HG03565 (cell line): ENCODE results near the gene VWA8.
A peak's percentile ranks its signal among the peaks of the same experiment; 100 is the strongest.

ENCODE experiments used
- ATAC-seq: cut with Tn5 transposase; IDR thresholded peaks from one replicate; pipeline ENCODE4 v1.9.1; 2021; ENCODE audit warnings: mild to moderate bottlenecking, moderate library complexity; ENCODE audit not compliant: unreplicated experiment

The VWA8 gene

GRCh38 chr13:41960637-41961465 is at the start of gene VWA8:
Gene VWA8 (minus strand): TSS chr13:41961109. CDS start chr13:41961015, 94 bp downstream.
- peak; percentile 73 for ATAC-seq

DNA sequence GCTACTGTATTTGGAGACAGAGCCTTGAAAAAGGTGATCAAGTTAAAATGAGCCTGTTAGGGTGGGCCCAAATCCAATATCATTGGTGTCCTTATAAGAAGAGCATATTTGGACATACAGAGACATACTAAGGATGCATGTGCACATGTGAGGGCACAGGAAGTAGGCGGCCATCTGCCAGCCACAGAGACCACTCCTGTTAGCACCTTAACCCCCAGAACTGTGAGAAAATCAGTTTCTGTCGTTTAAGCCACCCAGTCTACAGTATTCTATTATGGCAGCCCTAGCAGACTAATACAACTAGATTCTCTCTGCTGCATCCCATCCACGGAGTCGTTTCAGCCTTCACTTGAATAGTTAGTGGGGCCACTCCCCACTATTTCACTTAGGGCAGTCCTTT is 48.1 kb upstream of the VWA8 start:
- ATAC-seq: no peak

DNA sequence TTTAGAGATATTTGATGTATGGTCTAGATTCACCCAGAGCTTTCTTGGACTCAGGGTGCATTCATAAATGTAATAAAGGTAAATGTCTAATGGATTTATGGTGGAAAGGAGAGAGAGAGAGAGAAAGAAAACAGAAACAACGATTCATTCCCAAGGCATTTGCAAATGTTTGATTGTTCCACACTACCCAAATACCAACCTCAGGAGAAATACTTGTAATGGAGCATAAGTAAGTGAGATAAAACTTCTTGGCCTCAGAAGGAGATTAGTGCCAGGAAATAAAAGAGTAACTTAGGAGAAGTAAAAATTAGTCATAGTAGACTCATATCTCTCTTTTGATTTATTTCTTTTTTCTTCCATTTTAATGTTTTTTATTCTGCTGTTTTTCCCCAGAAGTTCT is 46.9 kb upstream of the VWA8 start:
- ATAC-seq: no peak

GRCh38 chr13:42002066-42002465 is 41.2 kb upstream of the VWA8 start:
- ATAC-seq: no peak

GRCh38 chr13:42001580-42001979 is 40.7 kb upstream of the VWA8 start:
- ATAC-seq: no peak

DNA sequence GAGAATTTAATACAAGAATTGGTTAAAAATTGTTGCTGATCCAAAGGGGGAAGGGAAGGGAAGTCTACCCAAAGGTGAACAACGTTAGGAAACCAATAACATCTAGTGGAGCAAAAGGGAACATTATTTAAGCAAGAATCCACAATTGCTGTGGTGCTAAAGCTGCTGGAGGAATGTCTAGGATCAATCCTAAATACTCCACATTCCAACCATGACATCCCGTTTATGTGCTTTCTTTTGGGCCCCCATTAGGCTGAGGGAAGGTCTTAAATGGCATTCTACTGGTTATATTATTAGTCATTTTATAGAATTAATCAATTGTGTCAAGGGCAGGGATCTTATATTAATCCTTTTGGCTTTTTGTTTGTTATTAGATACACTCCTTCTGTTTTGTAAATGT is 39.9 kb upstream of the VWA8 start:
- no peak for ATAC-seq

DNA sequence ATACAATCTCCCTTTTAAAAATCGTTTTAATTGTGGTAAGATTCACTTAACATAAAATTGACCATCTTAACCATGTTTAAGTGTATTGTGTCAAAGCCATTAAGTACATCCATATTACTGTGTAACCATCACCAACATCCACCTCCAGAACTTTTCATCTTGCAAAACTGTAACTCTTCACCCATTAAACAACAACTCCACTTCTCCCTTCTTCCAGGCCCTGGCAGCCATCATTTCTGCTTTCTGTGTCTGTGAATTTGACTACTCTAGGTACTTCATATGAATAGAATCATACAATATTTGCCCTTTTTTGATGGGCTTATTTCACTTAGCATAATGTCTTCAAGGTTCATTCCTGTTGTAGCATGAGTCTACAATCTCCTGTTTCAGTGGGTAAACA is 36.5 kb upstream of the VWA8 start:
- no peak for ATAC-seq

- no peak for ATAC-seq
Observed at GRCh38 chr13:41995946-41996345, 35.0 kb upstream of the VWA8 start.

GRCh38 chr13:41995336-41995735 is 34.4 kb upstream of the VWA8 start:
- no peak for ATAC-seq

DNA sequence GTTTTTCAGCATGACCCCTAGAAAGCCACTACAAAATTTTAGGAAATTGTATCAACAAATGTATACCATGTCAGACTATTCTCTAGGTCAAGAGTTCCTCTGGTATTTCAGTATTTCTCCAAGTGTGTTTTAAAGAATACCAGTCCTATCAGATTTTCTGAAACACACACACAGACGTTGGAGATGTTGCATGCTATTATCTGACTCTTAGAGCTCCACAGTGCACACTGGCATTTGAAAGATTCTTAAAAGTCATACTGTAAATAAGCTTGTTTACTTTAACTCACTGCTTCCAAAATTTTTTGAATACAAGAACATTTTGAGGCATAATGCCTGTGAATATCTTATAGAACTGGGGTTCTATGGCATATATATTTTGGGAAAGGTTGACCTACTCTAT is 33.8 kb upstream of the VWA8 start:
- no peak for ATAC-seq

- no peak for ATAC-seq
Observed at GRCh38 chr13:41991936-41992335, 31.0 kb upstream of the VWA8 start.

DNA sequence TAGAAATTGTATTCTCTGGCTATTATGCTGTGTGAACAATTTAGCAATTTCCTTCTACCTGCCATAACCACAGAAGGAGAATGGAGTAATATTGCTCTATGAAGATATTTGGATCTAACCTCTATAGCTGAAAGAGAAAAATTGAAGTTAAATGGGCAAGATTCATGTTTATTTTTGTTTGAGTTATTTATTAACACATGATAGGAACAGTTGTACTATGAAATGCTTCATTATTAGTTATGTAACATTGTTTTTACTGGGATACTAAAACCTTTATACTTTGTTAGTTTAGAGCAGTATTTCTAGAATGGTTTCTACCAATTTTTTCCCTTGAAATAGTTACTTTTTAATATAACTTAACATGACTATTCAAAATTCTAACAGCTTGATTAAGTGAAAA is 27.3 kb upstream of the VWA8 start:
- ATAC-seq: no peak

- no peak for ATAC-seq
Observed at GRCh38 chr13:41985788-41986508, 25.0 kb upstream of the VWA8 start.

DNA sequence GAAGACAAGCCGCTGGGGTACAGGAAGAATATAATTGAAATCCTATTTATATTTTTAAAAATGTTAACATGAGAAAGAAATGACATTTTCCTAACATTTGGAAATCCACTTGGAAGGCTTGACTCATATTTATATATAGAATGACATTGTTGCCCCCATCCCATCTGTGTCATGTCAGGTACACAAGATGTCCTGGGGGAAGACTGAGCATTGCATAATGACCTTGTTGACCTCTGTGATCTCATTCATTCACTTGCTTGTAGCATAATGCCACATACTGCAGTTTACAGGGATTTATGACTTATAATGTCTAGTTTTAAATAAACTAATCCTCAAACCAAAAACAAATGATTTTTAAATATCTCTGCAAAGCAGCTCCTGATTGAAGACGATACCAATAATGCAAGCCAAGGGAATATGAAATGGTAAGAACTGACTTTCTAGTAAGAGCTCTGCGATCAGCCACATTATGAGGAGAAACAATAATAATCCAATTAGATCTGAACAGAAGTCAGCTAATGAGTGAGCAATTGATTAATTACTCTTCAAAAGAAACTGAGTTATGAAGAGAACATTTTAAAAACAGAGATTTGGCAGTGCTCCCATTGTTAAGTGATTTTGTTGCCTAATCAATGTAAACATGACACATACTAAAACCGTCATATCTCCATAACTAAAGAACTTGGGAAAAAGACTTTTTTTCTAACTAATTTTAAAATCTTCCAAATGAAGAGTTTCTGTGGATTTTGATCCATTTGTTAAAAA is 21.2 kb upstream of the VWA8 start:
- ATAC-seq: no peak

DNA sequence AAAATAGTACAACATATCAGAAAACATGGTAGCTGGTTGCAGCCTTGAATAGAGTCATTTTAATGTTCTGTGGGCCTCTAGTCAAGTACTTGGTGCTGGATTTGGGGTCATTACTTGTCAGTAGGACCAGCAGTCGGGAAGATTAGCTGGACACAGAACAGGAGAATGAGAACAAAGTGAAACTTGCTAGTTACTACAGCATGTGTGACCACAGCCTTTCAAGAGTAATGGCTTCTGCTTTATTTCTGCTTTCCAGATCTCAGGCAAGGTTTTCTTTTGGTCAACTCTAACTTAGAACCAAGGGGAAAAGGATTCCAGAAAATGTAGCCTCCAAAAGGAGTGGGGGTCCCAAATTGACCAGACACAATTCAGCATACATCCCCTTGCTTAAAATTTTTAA is 17.1 kb upstream of the VWA8 start:
- no peak for ATAC-seq

- ATAC-seq: no peak
Observed at GRCh38 chr13:41976476-41976875, 15.6 kb upstream of the VWA8 start.

DNA sequence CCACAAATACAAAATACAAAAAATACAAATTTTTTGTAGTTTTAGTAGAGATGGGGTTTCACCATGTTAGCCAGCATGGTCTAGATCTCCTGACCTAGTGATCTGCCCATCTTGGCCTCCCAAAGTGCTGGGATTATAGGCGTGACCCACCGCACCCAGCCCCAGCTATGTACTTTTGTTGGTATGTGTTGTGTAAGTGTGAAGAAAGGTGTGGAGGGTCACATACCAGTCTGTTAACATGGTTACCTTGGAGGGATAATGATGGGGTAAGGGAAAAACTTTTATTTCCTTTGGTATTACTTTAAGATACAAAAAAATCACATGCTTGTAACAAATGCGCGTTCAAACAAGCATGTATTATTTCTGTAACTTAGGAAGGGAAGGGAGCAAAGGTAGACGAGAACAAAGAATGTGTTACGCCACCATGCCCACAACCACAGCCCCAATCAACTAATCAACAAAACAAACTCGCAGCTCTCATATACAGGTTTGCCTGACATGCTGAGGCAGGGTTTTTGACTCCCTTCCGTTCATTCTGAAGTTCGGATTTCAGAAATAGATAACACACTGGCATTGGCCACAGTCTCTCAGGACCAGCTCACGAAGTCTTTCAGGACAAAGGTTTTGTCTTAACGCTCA is 13.5 kb upstream of the VWA8 start:
- ATAC-seq: no peak

DNA sequence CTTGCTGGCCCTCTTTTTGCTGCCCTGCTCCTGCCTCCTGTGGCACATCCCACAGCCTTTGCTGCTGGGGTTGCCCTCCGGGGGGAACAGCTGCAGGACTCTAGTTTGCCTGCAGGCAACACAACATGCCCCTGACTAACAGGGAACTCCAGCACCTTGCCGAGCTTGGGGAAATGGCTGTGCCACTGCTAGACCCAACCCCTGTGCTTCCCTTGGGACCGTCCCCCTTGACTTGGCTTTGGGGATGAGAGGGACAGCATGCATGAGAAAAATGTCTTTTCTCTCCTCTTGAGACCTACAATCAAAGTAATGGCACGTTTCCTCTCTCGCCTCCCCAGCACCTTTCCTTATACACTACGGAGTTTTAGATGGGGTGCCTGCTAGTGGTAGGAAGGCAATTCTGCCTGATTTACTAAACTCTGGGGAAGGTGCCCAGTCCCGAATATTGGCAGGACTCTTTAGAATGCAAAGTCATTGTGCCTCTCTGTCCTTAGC is 12.4 kb upstream of the VWA8 start:
- no peak for ATAC-seq

GRCh38 chr13:41971848-41972247 is 10.9 kb upstream of the VWA8 start:
- no peak for ATAC-seq

DNA sequence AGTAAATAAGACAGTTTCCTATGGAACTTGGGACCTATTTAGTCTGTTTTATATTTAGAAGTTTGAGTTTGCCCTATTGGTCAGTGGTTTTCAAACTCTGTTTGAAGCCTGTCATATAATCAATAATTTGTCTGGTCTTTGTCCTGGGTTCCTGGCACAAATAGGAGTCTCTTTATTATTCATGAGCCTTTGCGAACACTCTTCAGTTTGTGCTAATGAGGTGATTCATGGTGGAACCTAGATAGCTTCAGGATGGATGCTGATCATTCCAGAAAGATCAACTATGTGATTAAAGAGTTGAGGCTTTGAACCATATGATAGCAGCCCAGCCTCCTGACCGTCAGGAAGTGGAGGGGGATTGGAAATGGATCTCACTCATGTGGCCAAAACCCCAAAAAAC is 10.0 kb upstream of the VWA8 start:
- no peak for ATAC-seq

- no peak for ATAC-seq
Observed at GRCh38 chr13:41970022-41970421, 9.1 kb upstream of the VWA8 start.
